Lung (tissue), 12 donors: ENCODE data around the gene RASGRF2. TPM values are rescaled to one million over a fixed set of nuclear protein-coding genes. Genes with fewer than 3 reads are reported as not detected.
A peak's percentile ranks its signal among the peaks of the same experiment; 100 is the strongest.

ENCODE experiments used
- ATAC-seq: fragments of 200-7000 bp; cut with Tn5 transposase; one replicate; pipeline ENCODE4 v1.9.1; 2020; ENCODE audit warnings: moderate number of reproducible peaks; ENCODE audit not compliant: insufficient read depth, low FRiP score
- DNase-seq, 3 donors: peaks; one replicate each; pipeline ENCODE4 v3.0.0-alpha.2; 2013 to 2017
- H3K27ac ChIP-seq, 2 donors: one replicate each; pipeline ENCODE4 v1.5.1; 2013; ENCODE audit warnings: mild to moderate bottlenecking in 2 of 2, moderate library complexity in 2 of 2, control low read depth in 1 of 2, inconsistent platforms in 1 of 2, low read depth in 1 of 2, low read length in 1 of 2
- H3K27me3 ChIP-seq, 3 donors: one replicate each; pipeline ENCODE4 v1.5.1; 2013; ENCODE audit warnings: low read length in 2 of 3; ENCODE audit not compliant: control insufficient read depth in 3 of 3, insufficient read depth in 3 of 3
- H3K36me3 ChIP-seq, 4 donors: one replicate each; pipeline ENCODE4 v1.5.1; 2013; ENCODE audit warnings: low read length in 4 of 4, mild to moderate bottlenecking in 1 of 4, moderate library complexity in 1 of 4; ENCODE audit not compliant: control insufficient read depth in 4 of 4, insufficient read depth in 4 of 4
- H3K4me1 ChIP-seq, 5 donors: one replicate each; pipeline ENCODE4 v1.5.1; 2013; ENCODE audit warnings: low read length in 5 of 5, mild to moderate bottlenecking in 2 of 5, moderate library complexity in 1 of 5; ENCODE audit not compliant: control insufficient read depth in 5 of 5, insufficient read depth in 5 of 5
- H3K4me3 ChIP-seq: one replicate; pipeline ENCODE4 v1.5.1; 2013; ENCODE audit warnings: mild to moderate bottlenecking, control low read depth, moderate library complexity
- H3K9ac ChIP-seq, 2 donors: one replicate each; pipeline ENCODE4 v1.5.1; 2013; ENCODE audit warnings: low read length in 2 of 2, control low read depth in 1 of 2; ENCODE audit not compliant: insufficient read depth in 1 of 2
- H3K9me3 ChIP-seq, 4 donors: one replicate each; pipeline ENCODE4 v1.5.1; 2013; ENCODE audit warnings: low read length in 3 of 4, mild to moderate bottlenecking in 1 of 4, moderate library complexity in 1 of 4; ENCODE audit not compliant: control insufficient read depth in 4 of 4, insufficient read depth in 3 of 4
- CTCF ChIP-seq: IDR thresholded peaks from 2 replicates; pipeline ENCODE4 v1.5.1; 2012; ENCODE audit warnings: mild to moderate bottlenecking; ENCODE audit errors: control extremely low read depth, extremely low read depth
- WGBS, 2 donors: extraction: QIAGEN DNeasy Blood & Tissue Kit; methylation state at CpG; one replicate each; pipeline ENCODE4 v1.1.7; 2013; 5-methylcytosine and 5-hydroxymethylcytosine counted together
- polyA plus RNA-seq, 2 donors: library from polyadenylated mRNA; stranded (reverse); fragments of 200-250 nt; gene quantifications; one replicate each; pipeline ENCODE4 v1.2.1, GENCODE V29; 2013
- total RNA-seq, 2 donors: library from RNA; depleted of rRNA in 1 of 2; stranded (reverse); fragments of >200 nt in 1 of 2; gene quantifications; one replicate each; pipeline ENCODE4 v1.2.1, GENCODE V29; 2014 to 2021
- donor health status: control.
- donor health status: control.
- donor health status: Bipolar disorder and iron deficiency.
- donor health status: healthy.
- donor health status: DM: yes; HTN: yes; CAD: no.

Gene RASGRF2
- total and polyA plus RNA-seq, 4 donors = 1.0 to 12.0 (median 2.7) TPM

GRCh38 chr5:81068063-81068462, 107.9 kb downstream of the RASGRF2 start:
- Histone ChIP-seq H3K27ac (no peak overlapping the region), H3K4me1 (peaks cover 0 to 13% (median 0%) of the 10 kb centered on the region in 5 donors), H3K9ac (no peak overlapping the region), H3K4me3 (no peak overlapping the region), H3K36me3 (no peaks in the 10 kb centered on the region), H3K9me3 (peaks cover 0 to 3% (median under 1%) of the 10 kb centered on the region in 4 donors), H3K27me3 (no peaks in the 10 kb centered on the region)
- ATAC-seq = no peak
- WGBS, 2 donors = 72 to 77% methylated on average over 6 of the region's 6 CpGs
- peak in 1 of 3 donors; percentile 22 for DNase-seq
- TF ChIP-seq CTCF = no peak

GRCh38 chr5:81068635-81069034, 108.5 kb downstream of the RASGRF2 start:
- Histone ChIP-seq H3K36me3 (no peaks in the 10 kb centered on the region), H3K4me1 (peaks cover 0 to 13% (median 0%) of the 10 kb centered on the region in 5 donors), H3K9ac (no peak overlapping the region), H3K27ac (no peak overlapping the region), H3K27me3 (no peaks in the 10 kb centered on the region), H3K9me3 (peaks cover 0 to 3% (median under 1%) of the 10 kb centered on the region in 4 donors), H3K4me3 (no peak overlapping the region)
- DNase-seq = no peak
- 99 to 100% methylated on average over 2 of the region's 2 CpGs for WGBS, 2 donors
- no peak for ATAC-seq
- TF ChIP-seq CTCF = no peak

- peak overlapping the region in 1 of 2 donors; percentile 47 for H3K27ac ChIP-seq
- ATAC-seq (no peak), DNase-seq (peak in 2 of 3 donors; percentile 32 to 54)
- H3K4me3 ChIP-seq = no peak overlapping the region
- peaks cover 0 to 3% (median 0%) of the 10 kb centered on the region in 4 donors for H3K36me3 ChIP-seq
- no peak for TF ChIP-seq CTCF
- peaks cover 0 to 13% (median 0%) of the 10 kb centered on the region in 5 donors for H3K4me1 ChIP-seq
- no peaks in the 10 kb centered on the region for H3K27me3 ChIP-seq
- WGBS, 2 donors = 88 to 96% methylated on average over 4 of the region's 4 CpGs
- H3K9ac ChIP-seq = no peak overlapping the region
- peaks cover 0 to 2% (median 0%) of the 10 kb centered on the region in 4 donors for H3K9me3 ChIP-seq
Measured at GRCh38 chr5:81069990-81070389, 109.8 kb downstream of the RASGRF2 start.
